ENCODE measurements around the gene SERPINA5.

- TF ChIP-seq CTCF (IDR thresholded peaks at IDR 0.05 in 2 of 3, conservative IDR thresholded peaks at IDR 0.05 in 1 of 3; ENCODE audit: borderline replicate concordance in 1 of 3, insufficient read depth in 1 of 3, low read depth in 2 of 3, low read length in 2 of 3) (no peak), ZFX (IDR thresholded peaks at IDR 0.05) (no peak), SP1 (IDR thresholded peaks at IDR 0.05; ENCODE audit: low read depth) (no peak), ATF3 (IDR thresholded peaks at IDR 0.05) (no peak)
These were observed 17.2 kb downstream of the SERPINA5 start for GRCh38 chr14:94598506-94598815.
